H1 (cell line): ENCODE measurements around the gene SCGB1A1. TPM values are rescaled to one million over a fixed set of nuclear protein-coding genes. Genes with fewer than 3 reads are reported as not detected.
"Not testable (repeated sequence)": the region's sequence is repeated elsewhere in the genome, so short reads cannot be mapped to it uniquely, and the experiment has no call there.

Experiments used
- CTCF ChIA-PET: fragments of 300-600 bp; sonication (Branson Sonifier 250); formaldehyde crosslinking; loops from one replicate; lab custom pipeline; 2021; ENCODE audit not compliant: partially characterized antibody; lab: Charles Lee
- POLR2A ChIA-PET: fragments of 300-600 bp; sonication (Branson Sonifier 250); formaldehyde crosslinking; loops from one replicate; lab custom pipeline; 2021; ENCODE audit warnings: inconsistent platforms; ENCODE audit not compliant: partially characterized antibody; lab: Charles Lee
- DNase-seq, 2 experiments: peaks; one replicate each; pipeline versions ENCODE4 v3.0.0 to v3.0.0-alpha.2; 2010 to 2022; ENCODE audit warnings: low spot score in 2 of 2, low read depth in 1 of 2, mixed read lengths in 1 of 2
- FAIRE-seq: peaks from 2 replicates; lab custom pipeline; 2011; peaks lifted over from hg19 to GRCh38; lab: Jason Lieb, UNC
- H2AFZ ChIP-seq: 2 replicates; pipeline ENCODE4 v1.8.1; 2012; ENCODE audit warnings: low read length, inconsistent platforms
- H2AK5ac ChIP-seq: 2 replicates; pipeline ENCODE4 v1.6.1; 2013; ENCODE audit warnings: low read depth, low read length
- H2BK120ac ChIP-seq: replicated peaks from 2 replicates; pipeline ENCODE3; 2013; ENCODE audit warnings: low read depth, low read length, inconsistent platforms
- H2BK12ac ChIP-seq: 2 replicates; pipeline ENCODE4 v1.6.1; 2013; ENCODE audit warnings: low read depth, low read length
- H2BK15ac ChIP-seq: 2 replicates; pipeline ENCODE4 v1.6.1; 2013; ENCODE audit warnings: low read length
- H2BK20ac ChIP-seq: 2 replicates; pipeline ENCODE4 v1.6.1; 2013; ENCODE audit warnings: low read length
- H2BK5ac ChIP-seq: 2 replicates; pipeline ENCODE4 v1.6.1; 2013; ENCODE audit warnings: low read depth, low read length
- H3K14ac ChIP-seq: 2 replicates; pipeline ENCODE4 v1.6.1; 2013; ENCODE audit warnings: inconsistent platforms; ENCODE audit not compliant: insufficient read length
- H3K18ac ChIP-seq: 2 replicates; pipeline ENCODE4 v1.6.1; 2013; ENCODE audit warnings: low read length; ENCODE audit errors: extremely low read depth
- H3K23ac ChIP-seq: 2 replicates; pipeline ENCODE4 v1.6.1; 2013; ENCODE audit warnings: inconsistent platforms; ENCODE audit not compliant: insufficient read length
- H3K23me2 ChIP-seq: 2 replicates; pipeline ENCODE4 v1.6.1; 2013; ENCODE audit warnings: low read depth, low read length
- H3K27ac ChIP-seq: 2 replicates; pipeline ENCODE4 v1.6.1; 2011; ENCODE audit warnings: low read depth, low read length, inconsistent platforms
- H3K27me3 ChIP-seq, 4 experiments: replicated peaks in 1 of 4; 1 replicate in 1 of 4; 2 replicates in 3 of 4; pipeline versions ENCODE4 v1.6.1 to v1.8.1; 2011 to 2013; ENCODE audit warnings: low read length in 3 of 4, mild to moderate bottlenecking in 3 of 4, inconsistent platforms in 2 of 4, mixed read lengths in 2 of 4, moderate library complexity in 1 of 4; ENCODE audit not compliant: control insufficient read depth in 3 of 4, insufficient read depth in 3 of 4; ENCODE audit errors: extremely low read depth in 1 of 4
- H3K36me3 ChIP-seq, 4 experiments: 2 replicates each; pipeline versions ENCODE4 v1.6.1 to v1.8.1; 2011 to 2013; ENCODE audit warnings: mild to moderate bottlenecking in 4 of 4, low read length in 3 of 4, moderate library complexity in 2 of 4, control low read depth in 1 of 4, inconsistent platforms in 1 of 4; ENCODE audit not compliant: insufficient read depth in 4 of 4, control insufficient read depth in 2 of 4
- H3K4ac ChIP-seq: replicated peaks from 2 replicates; pipeline ENCODE3; 2013; ENCODE audit warnings: low read length, low read depth, mixed read lengths, inconsistent platforms; ENCODE audit not compliant: insufficient read length
- H3K4me1 ChIP-seq, 4 experiments: replicated peaks in 1 of 4; 1 replicate in 1 of 4; 2 replicates in 3 of 4; pipeline versions ENCODE4 v1.6.1 to v1.8.1; 2011 to 2013; ENCODE audit warnings: low read length in 3 of 4, inconsistent platforms in 2 of 4, mixed read lengths in 1 of 4; ENCODE audit not compliant: insufficient read depth in 4 of 4, control insufficient read depth in 3 of 4
- H3K4me2 ChIP-seq, 2 experiments: 2 replicates each; pipeline versions ENCODE4 v1.6.1 to v1.8.1; 2011 to 2013; ENCODE audit warnings: low read depth in 2 of 2, low read length in 2 of 2, control low read depth in 1 of 2, inconsistent platforms in 1 of 2, mild to moderate bottlenecking in 1 of 2; ENCODE audit not compliant: insufficient read depth in 1 of 2
- H3K4me3 ChIP-seq, 4 experiments: fragments of 200-600, 300-600 bp in 1 of 4; sonication (generic), shearing (Covaris generic), sonication (Bioruptor Twin) in 1 of 4; 2 replicates each; pipeline versions ENCODE4 v1.5.1 to v1.8.1; 2011 to 2016; ENCODE audit warnings: low read length in 4 of 4, low read depth in 3 of 4, control low read depth in 2 of 4, inconsistent platforms in 2 of 4, mild to moderate bottlenecking in 2 of 4, mixed read lengths in 1 of 4, moderate library complexity in 1 of 4; ENCODE audit not compliant: insufficient read depth in 2 of 4; ENCODE audit errors: extremely low read depth in 1 of 4
- H3K56ac ChIP-seq: replicated peaks from 2 replicates; pipeline ENCODE3; 2013; ENCODE audit warnings: low read depth, mild to moderate bottlenecking, mixed read lengths, low read length, inconsistent platforms; ENCODE audit not compliant: insufficient read length
- H3K79me1 ChIP-seq: 2 replicates; pipeline ENCODE4 v1.6.1; 2013; ENCODE audit warnings: low read depth, low read length, control low read depth
- H3K79me2 ChIP-seq, 2 experiments: 2 replicates each; pipeline versions ENCODE4 v1.6.1 to v1.8.1; 2012 to 2013; ENCODE audit warnings: low read length in 2 of 2, mild to moderate bottlenecking in 2 of 2, inconsistent platforms in 1 of 2; ENCODE audit not compliant: insufficient read depth in 2 of 2, control insufficient read depth in 1 of 2
- H3K9ac ChIP-seq, 4 experiments: replicated peaks in 1 of 4; 1 replicate in 1 of 4; 2 replicates in 3 of 4; pipeline versions ENCODE4 v1.6.1 to v1.8.1; 2011 to 2013; ENCODE audit warnings: low read depth in 3 of 4, low read length in 3 of 4, control low read depth in 2 of 4, mild to moderate bottlenecking in 2 of 4, moderate library complexity in 2 of 4, inconsistent platforms in 1 of 4; ENCODE audit errors: extremely low read depth in 1 of 4
- H3K9me3 ChIP-seq, 2 experiments: 2 replicates each; pipeline versions ENCODE4 v1.6.1 to v1.8.1; 2012 to 2013; ENCODE audit warnings: mild to moderate bottlenecking in 2 of 2, moderate library complexity in 2 of 2, control low read depth in 1 of 2, inconsistent platforms in 1 of 2, low read depth in 1 of 2, low read length in 1 of 2, mixed read lengths in 1 of 2; ENCODE audit not compliant: insufficient read depth in 2 of 2
- H4K20me1 ChIP-seq, 2 experiments: replicated peaks in 1 of 2; 2 replicates each; pipeline versions ENCODE3 to v1.8.1; 2011 to 2013; ENCODE audit warnings: inconsistent platforms in 2 of 2, low read length in 2 of 2, mild to moderate bottlenecking in 1 of 2; ENCODE audit not compliant: insufficient read depth in 2 of 2, control insufficient read depth in 1 of 2
- H4K5ac ChIP-seq: 2 replicates; pipeline ENCODE4 v1.6.1; 2013; ENCODE audit warnings: low read length, low read depth, mixed read lengths, inconsistent platforms; ENCODE audit not compliant: insufficient read length
- H4K8ac ChIP-seq: 2 replicates; pipeline ENCODE4 v1.8.0; 2013; ENCODE audit warnings: mild to moderate bottlenecking, moderate library complexity, low read length, inconsistent platforms; ENCODE audit not compliant: insufficient read depth; ENCODE audit errors: extremely low read depth
- H4K91ac ChIP-seq: replicated peaks from 2 replicates; pipeline ENCODE3; 2013; ENCODE audit warnings: low read length, mixed read lengths, inconsistent platforms; ENCODE audit not compliant: insufficient read length
- WGBS, 2 experiments: shearing (Covaris generic) in 1 of 2; methylation state at CpG; one replicate each; pipeline versions ENCODE4 v1.1.6 to v1.1.7; 2013 to 2015; ENCODE audit warnings: low lambda C conversion rate in 2 of 2, mixed read lengths in 2 of 2, inconsistent platforms in 1 of 2, low coverage in 1 of 2, missing lambda C conversion rate in 1 of 2; ENCODE audit not compliant: insufficient replicate concordance in 2 of 2, insufficient coverage in 1 of 2, insufficient read length in 1 of 2; ENCODE audit errors: extremely low coverage in 1 of 2, missing lambda C conversion rate in 1 of 2; 5-methylcytosine and 5-hydroxymethylcytosine counted together
- polyA plus RNA-seq, 7 experiments: library from polyadenylated mRNA; depleted of rRNA in 3 of 7; stranded (reverse) in 5 of 7; unstranded in 2 of 7; fragments of >200 nt in 5 of 7; fragments of 200-250 nt in 2 of 7; gene quantifications; 1 replicate in 5 of 7; 2 replicates in 1 of 7; 4 replicates in 1 of 7; pipeline versions ENCODE4 v1.2.1 to v1.2.3, GENCODE V29; 2011 to 2013; ENCODE audit warnings: missing spikeins in 2 of 7, mixed read lengths in 2 of 7
- total RNA-seq: library from RNA; stranded (reverse); fragmentation: NEBNext Ultra II Directional; extraction: Animal tissue kit (Norgen Biotek cat#: 25700); gene quantifications from 2 replicates; pipeline ENCODE4 v1.2.1, GENCODE V29; 2021

The SCGB1A1 gene
- total and polyA plus RNA-seq, 2 of the 8 experiments (the other 6 are each of a cell fraction or from before 2014, with no cell fraction given): not detected

DNA sequence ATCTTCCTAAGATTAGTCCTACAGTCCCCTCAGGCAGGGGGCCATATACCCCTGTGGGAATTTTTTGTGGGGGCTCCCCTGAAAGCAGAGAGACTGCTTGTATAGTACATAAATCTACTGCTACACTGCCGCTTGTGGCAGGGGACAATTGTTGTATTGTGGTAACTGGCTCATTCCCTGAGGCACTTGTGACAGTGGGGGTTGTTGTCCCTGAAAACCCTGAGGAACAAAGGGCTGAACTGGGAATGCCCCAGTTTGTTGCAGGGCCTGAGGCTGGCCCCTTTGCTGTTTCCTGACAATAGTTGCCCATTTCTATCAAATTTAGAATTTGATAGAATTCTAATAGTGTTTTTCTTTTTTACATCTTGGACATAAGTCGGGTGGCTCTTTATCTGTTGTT is 39.2 kb upstream of the SCGB1A1 start:
- H3K36me3 ChIP-seq, H4K8ac ChIP-seq, DNase-seq, H3K23ac ChIP-seq, H3K56ac ChIP-seq, H2BK5ac ChIP-seq, H2BK15ac ChIP-seq, FAIRE-seq, H3K23me2 ChIP-seq, H2BK120ac ChIP-seq, H3K27ac ChIP-seq, H3K9ac ChIP-seq, H3K4me2 ChIP-seq, H3K79me1 ChIP-seq, POLR2A ChIA-PET, H2AFZ ChIP-seq, H3K9me3 ChIP-seq, H3K27me3 ChIP-seq, H4K20me1 ChIP-seq, H3K14ac ChIP-seq, H2BK12ac ChIP-seq, H3K79me2 ChIP-seq, H2AK5ac ChIP-seq, H2BK20ac ChIP-seq, H3K4me3 ChIP-seq, H3K18ac ChIP-seq, H3K4ac ChIP-seq, H3K4me1 ChIP-seq, H4K5ac ChIP-seq, H4K91ac ChIP-seq: not testable (repeated sequence)
- CTCF ChIA-PET: interaction anchor here (0.5 to 1.9 kb wide), 12 partner anchors 11 to 1916 kb away, joined by 3 to 13 read pairs (median 3); partner anchors contain the start of genes ASRGL1 and SCGB2A1
- 41% methylated on average over 2 of the region's 2 CpGs; no CpG with 5 or more reads in 1 of the 2 experiments for WGBS, 2 experiments
